Tibial nerve (tissue), 4 donors: Measurements from ENCODE around the gene NDFIP2.

ENCODE experiments used
- EP300 ChIP-seq, 2 donors: sonication (generic); formaldehyde crosslinking; IDR thresholded peaks; one replicate each; pipeline ENCODE4 v1.6.1; 2017; ENCODE audit warnings: antibody characterized with exemption in 2 of 2, mild to moderate bottlenecking in 1 of 2
- POLR2A ChIP-seq, 2 donors: fragments of 450-650 bp; IDR thresholded peaks; one replicate each; pipeline ENCODE4 v1.6.1; 2017; ENCODE audit warnings: antibody characterized with exemption in 2 of 2, mild to moderate bottlenecking in 2 of 2, moderate library complexity in 2 of 2
- TF ChIP-seq, protein P1 (sequence below), 5 experiments: fragments of 200-600 bp in 3 of 5; fragments of 450-650 bp in 2 of 5; sonication (generic) in 3 of 5; IDR thresholded peaks; one replicate each; pipeline ENCODE4 v1.5.1; 2016 to 2019; ENCODE audit warnings: antibody characterized with exemption in 5 of 5, mild to moderate bottlenecking in 3 of 5, moderate library complexity in 2 of 5

DNA sequence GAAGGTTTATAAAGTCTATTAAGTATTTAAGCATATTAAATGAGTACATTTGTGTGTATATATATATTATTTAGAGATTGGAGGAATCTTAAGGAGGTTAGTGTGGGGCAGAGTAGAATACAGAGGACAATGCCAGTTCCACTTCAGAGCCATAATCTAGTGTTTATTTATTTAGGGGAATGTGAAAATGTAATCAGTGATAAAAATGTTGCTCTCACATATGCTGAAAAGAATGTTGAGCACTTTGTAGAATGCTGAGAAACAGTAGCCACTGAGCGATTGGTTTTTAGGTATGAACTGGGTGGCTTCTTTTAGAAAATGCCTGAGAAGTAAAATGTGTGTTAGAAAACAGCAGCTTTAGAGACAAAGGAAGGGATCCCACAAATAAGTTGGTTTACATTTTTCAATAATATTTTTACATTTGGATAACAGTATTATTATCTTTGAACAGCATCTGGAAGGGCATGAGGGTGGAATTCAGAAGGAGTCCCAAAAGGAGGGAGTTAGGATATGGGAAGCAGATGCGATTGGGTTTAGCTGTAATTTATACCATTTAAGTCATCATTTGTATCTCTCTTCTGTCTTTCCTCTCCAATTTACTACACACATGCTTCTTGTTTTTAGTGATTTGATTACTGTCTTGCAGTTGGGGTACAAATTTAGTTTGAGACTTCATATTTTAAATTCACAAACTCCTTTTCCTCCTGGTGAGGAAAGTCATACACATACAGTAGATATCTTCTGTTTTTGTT, 68.6 kb downstream of the NDFIP2 start:
- TF ChIP-seq, protein P1, sequence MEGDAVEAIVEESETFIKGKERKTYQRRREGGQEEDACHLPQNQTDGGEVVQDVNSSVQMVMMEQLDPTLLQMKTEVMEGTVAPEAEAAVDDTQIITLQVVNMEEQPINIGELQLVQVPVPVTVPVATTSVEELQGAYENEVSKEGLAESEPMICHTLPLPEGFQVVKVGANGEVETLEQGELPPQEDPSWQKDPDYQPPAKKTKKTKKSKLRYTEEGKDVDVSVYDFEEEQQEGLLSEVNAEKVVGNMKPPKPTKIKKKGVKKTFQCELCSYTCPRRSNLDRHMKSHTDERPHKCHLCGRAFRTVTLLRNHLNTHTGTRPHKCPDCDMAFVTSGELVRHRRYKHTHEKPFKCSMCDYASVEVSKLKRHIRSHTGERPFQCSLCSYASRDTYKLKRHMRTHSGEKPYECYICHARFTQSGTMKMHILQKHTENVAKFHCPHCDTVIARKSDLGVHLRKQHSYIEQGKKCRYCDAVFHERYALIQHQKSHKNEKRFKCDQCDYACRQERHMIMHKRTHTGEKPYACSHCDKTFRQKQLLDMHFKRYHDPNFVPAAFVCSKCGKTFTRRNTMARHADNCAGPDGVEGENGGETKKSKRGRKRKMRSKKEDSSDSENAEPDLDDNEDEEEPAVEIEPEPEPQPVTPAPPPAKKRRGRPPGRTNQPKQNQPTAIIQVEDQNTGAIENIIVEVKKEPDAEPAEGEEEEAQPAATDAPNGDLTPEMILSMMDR (IDR thresholded peaks at IDR 0.05) = no peak
- TF ChIP-seq POLR2A (IDR thresholded peaks at IDR 0.05) (no peak), EP300 (IDR thresholded peaks at IDR 0.05) (no peak)
